Activated CD4-positive, alpha-beta T cell treated with anti-CD3 and anti-CD28 coated beads, Interleukin-2, amount 50 U/mL, for 48 hours (primary cell): ENCODE measurements around the gene ZNF468.
A peak's percentile ranks its signal among the peaks of the same experiment; 100 is the strongest.
"Not testable (repeated sequence)": the region's sequence is repeated elsewhere in the genome, so short reads cannot be mapped to it uniquely, and the experiment has no call there.

ENCODE experiments used
- DNase-seq, 2 experiments: peaks; one replicate each; pipeline ENCODE4 v3.0.0-alpha.2; 2020

ZNF468 gene

DNA sequence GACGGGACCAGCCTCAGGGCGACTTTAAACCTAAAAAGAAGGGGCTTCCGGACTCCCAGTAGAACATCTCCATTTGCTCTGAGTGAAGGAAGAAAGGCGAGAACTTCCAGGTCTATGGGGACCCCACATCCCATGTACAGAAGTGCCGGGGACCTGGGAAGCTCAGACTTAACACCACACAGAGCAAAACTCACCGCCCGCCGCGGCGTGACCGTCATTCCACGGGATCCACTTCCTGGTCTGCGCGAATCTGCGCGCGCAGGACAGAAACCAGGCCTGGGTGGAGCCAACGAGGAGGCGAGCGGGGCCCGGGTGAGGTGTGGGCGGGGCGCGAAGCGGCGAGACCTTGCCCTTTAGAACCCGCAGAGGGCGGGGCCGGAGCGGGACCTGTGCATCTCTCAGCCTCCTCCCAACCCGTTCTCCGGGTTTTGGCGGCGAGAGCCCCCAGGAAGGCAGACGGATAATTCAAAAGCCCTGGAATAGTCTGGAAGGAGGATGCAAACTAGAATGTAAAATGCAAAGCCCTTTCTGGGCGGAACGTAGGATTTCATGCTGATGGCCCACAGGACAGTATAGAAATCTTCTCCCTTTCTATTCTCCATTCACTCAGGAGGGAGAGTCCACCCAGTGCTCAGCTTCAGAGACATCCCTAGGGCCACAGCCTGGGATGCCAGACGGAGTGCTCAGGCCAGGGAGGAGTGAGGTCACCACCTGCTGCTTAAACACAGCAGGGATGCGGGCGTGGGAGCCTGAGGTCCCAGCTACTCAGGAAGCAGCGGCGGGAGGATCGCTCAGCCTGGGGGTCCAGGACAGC, at the start of gene ZNF468:
Gene ZNF468 (minus strand): TSS at position 242 of the 814 bp plus-strand sequence. CDS start 3,347 bp downstream, outside the sequence.
- peak; percentile 66 to 75 for DNase-seq

DNA sequence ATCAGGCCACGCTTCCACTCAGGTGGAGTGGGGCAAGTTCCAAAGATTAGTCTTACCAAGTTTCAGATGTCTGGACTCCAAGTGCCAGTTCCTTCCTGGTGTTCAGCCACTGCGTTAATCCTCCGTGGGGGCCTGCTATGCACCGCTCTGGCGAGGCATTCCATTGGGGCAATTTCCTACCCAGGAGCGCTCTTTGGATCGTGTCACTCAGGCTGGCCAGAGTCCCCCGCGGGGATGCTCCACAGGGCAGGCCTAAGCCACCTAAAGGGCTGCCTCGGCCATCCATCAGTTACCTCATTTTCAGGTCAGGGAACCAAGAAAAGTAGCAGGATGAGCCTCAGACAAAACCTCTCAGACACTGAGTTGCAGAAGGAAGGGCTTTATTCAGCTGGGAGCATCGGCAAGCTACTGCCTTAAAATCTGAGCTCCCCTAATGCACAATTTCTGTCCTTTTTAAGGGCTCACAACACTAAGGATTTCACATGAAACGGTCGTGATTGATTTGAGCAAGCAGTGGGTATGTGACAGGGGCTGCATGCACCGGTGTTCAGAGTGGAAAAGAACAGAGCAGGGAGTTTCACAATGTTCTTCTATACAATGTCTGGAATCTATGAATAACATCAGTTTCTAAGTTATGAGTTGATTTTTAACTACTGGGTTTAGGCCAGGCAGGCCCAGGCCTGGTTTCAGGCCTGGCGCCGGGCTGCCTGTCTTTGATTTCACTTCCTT, 46.8 kb upstream of the ZNF468 start:
- DNase-seq: not testable (repeated sequence)

DNA sequence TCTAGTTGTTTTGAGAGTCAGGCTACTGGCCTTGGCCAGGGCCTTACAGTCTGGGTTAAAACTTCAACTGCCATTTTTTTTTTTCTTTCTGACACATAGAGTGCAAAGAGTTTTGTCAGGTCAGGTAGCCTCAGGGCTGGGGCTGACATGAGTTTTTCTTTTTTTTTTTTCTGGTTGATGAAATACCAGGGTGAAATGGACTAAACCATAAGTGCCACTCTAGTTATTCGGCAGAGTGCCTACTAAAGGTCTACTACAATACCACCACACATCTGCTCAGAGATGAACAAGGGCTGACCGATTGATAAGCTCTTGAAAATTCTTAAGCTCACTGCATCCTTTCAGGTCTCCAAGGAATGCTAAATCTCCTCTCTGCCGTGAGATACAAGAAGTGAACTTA, 44.4 kb upstream of the ZNF468 start:
- no peak for DNase-seq

DNA sequence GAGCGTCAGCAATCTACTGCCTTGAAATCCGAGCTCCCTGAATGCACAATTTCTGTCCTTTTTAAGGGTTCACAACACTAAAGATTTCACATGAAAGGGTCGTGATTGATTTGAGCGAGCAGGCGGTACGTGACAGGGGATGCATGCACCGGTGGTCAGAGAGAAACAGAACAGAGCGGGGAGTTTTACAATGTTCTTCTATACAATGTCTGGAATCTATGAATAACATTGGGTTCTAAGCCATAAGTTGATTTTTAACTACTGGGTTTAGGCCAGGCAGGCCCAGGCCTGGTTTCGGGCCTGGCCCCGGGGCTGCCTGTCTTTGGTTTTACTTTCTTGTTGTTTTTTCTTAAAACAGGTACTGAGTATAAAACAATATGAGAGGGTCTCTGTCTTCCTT, 41.2 kb upstream of the ZNF468 start:
- DNase-seq: not testable (repeated sequence)

DNA sequence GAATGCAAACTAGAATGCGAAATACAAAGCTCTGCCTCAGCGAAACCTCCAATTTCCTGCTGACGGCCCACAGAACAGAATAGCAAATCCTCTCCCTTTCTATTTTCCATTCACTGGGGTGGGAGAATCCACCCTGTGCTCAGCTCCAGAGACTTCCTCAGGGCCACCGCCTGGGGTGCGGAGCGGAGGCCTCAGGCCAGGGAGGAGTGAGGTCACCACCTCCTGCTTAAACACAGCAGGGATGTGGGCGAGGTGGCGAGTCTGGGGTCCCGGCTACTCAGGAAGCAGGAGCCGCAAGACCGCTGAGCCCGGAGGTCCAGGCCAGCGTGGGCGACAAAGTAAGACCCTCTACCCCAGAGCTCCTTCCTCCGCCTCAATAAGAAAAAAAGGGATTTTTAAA, 40.7 kb upstream of the ZNF468 start:
- no peak for DNase-seq

DNA sequence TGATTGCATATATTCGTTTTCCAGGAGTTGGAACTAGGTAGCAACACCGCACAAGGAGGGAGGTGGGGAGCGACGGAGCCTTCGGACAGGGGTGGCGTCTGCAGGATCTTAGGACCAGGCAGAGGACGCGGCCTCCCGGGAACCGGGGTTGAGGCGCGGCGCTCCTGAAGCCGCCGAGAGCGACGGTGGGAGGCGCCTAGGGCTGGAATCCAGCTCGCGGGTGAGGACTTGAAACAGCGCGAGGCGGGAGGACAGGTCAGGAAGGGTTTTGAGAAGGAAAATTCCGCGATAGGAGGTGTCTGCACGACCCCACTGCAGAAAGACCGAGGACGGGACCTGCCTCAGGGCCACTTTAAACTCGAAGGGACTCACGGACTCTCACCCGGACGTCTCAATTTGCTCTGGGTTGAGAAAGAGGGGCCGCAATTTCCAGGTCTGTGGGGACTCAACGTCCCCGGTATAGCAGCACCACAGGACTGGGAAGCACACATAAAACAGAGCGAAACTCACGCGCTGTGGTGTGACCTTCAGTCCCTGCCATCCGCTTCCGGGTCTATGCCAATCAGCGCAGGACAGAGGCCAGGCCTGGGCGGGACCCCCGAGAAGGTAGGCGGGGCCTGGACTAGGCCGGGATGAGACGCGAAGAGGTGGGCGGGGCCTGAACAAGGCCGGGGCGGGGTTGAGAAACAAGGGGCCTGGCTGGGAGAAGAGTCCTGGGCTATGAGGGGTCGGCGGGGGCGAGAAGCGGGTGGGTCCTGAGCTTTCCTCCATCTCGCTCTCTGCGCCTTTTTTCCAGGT, 39.9 kb upstream of the ZNF468 start, which contains the start of gene ZNF320:
Gene ZNF320 (minus strand): TSS at position 498 of the 798 bp plus-strand sequence. CDS start 7,380 bp downstream, outside the sequence.
- DNase-seq: peak; percentile 90 to 91

DNA sequence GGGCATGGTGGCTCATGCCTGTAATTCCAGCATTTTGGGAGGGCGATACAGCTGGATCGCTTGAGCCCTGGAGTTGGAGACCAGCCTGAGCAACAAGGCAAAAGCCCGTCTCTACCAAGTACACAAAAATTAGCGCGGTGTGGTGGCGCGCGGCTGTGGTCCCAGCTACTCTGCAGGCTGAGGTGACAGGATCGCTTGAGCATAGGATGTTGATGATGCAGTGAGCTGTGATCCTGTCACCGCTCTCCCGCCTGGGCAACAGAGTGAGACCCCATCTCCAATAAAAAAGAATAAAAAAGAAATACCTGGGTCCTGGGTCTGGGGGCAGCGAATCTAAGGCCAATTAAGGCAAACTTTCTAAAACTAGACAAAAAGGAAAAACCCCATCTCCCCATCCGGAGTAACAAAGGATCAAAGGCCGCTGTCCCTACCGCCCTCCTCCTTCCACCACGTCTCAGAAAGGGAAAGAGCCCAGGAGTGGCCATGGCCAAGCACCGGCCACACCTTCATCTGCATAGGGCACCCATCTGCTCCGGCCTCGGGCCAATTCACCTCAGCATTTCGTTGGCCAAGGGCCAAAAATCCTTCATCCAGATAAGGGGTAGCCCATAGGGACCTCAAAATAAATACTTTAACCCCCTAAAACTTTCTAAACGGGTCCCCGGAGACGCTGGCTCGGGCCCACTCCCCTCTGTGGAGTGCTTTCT, 39.2 kb upstream of the ZNF468 start:
- peak in 1 of 2 experiments; percentile 7 for DNase-seq

DNA sequence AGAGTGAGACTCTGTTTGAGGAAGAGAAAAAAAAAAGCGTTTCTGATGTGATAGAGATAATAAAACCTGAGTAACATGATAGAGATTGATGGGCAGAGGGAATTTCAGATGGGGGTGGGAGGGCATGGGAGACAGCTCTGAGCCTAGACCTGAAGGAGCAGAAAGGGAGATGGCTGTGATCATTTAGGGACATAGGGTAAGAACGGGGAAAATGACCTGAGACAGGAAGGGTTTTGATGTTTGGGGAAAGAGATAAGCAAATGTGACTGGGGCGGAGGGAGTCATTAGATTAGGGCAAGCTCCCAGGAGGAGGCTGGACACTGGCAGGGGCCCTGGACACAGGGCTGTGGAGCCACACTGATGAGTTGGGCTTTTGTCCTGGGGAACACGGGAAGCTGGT, 33.9 kb upstream of the ZNF468 start:
- DNase-seq: no peak

DNA sequence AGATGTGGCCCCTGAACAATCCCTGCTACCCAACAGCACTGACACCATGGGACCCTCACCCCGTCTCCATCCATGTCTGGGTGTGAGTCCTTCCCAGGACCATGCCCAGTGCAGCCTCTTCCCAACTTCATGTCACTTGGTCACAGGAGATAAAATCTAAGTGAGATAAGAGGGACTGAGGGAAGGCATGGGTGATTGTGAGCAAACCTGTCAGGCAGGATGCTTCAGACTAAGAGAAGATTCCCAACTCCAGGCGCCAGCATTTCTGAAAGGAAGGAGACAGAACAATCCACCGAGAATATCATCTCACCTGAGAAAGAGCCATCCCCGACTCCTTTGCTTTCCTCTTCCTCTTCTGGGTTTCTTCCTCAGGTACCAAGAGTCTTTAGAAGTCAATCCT, 32.5 kb upstream of the ZNF468 start:
- DNase-seq: no peak

DNA sequence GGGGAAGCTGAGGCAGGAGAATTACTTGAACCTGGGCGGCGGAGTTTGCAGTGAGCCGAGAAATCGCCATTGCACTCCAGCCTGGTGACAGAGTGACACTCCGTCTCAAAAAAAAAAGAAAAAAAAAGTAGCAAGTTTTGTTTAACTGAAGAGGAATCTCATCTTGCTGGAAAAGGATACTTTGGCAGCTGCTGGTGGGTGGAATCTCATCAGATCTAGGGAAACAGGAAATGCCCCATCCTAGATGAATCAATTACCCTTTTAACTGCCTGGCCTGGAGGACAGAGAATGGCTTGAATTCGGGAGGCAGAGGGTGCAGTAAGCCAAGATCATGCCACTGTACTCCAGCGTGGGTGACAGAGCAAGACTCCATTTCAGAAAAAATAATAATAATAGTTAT, 31.7 kb upstream of the ZNF468 start:
- DNase-seq: no peak

DNA sequence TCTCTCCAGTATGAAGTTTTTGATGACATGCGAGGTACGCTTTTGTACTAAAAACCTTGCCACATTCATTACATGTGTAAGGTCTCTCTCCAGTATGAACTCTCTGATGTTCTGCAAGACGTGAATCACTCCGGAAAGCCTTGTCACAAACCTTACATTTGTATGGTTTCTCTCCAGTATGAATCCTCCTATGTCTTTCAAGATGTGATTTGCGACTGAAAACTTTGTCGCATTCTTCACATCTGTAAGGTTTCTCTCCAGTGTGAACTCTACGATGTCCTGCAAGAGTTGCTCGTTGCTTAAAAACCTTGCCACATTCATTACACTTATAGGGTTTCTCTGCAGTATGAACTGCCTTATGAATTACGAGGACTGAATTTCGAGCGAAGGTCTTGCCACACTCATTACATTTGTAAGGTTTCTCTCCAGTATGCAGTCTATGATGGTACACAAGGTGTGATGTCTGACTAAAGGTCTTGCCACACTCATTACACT, 23.5 kb upstream of the ZNF468 start:
- no peak for DNase-seq

DNA sequence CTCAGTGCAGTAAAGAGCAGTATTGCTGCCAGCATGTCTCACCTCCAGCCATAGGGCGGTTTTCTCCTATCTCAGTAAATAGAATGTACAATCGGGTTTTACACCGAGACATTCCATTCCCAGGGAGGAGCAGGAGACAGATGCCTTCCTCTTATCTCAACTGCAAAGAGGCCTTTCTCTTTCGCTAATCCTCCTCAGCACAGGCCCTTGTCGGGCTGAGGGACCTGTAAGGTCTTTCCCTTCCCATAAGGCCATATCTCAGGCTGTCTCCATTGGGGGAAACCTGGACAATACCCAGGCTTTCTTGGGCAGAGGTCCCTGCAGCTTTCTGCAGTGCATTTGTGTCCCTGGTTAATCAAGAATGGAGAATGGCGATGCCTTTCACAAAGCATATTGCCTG, 15.6 kb upstream of the ZNF468 start:
- DNase-seq: not testable (repeated sequence)

DNA sequence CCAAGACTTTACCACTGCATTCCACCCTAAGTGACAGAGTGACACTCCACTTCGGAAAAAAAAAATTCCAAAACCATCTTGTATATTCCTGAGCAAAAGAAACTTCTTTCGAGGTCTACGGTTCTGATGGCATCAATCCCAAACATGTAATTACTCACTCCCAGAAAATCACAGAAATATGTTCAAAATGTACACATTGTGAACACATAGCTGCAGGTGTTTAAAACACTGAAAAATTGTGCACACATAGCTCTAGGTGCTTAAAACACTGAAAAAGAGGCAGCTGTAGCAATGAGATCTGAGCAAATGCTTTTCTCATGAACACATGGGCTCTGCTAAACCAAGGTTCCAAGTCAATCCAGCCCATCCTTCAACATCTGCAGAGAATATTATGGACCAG, 14.0 kb upstream of the ZNF468 start:
- DNase-seq: no peak

DNA sequence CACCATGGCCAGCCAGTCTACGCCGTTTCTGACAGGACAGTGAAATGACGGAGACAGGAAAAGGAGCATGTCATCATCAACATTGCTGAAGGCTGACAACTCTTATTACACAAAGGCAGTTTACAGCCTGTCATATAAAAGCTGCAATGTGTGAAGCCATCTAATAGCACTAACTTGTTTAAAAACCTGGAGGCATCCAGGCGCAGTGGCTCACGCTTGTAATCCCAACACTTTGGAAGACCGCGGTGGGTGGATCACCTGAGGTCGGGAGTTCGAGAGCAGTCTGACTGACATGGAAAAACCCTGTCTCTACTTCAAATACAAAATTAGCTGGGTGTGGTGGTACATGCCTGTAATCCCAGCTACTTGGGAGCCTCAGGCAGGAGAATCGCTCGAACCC, 10.6 kb upstream of the ZNF468 start:
- not testable (repeated sequence) for DNase-seq

DNA sequence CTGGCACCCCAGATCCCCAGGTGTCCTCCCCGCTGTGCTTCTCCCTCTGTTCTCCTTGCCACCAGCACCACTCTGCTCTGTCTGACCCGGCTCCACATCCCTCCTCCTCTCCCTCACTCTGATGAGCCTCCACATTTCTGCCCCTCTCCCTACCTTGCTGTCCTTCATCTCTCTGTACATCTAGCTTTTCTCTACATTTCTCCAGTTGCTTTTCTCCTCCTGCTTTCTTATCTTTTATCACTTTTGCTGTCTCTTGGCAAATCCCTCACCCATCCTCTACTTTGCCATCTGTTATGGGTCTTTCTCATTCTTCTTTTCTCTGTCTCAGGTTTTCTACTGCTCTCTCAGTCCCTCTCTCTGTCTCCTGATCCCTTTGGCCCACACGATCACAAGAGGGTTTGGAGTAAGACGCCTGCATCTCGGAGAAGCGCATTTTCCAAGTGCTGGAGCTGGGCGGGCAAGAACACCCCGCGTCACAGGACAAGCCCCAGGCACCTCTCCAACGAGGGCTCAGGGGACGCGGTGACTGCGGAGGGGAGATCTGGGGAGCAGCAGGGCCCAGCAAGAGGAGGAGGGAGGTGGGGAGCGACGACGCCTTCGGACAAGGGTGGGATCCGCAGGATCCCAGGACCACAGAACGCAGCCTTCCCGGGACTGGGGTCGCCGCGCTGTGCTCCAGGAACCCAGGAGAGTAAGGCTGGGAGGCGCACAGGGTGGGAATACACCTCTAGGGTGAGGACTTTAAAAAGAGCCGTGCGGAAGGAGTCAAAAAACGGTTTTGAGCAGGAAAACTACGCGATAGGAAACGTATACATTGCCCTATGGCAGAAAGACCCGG, 660 bp downstream of the ZNF468 start:
- peak; percentile 13 to 18 for DNase-seq

DNA sequence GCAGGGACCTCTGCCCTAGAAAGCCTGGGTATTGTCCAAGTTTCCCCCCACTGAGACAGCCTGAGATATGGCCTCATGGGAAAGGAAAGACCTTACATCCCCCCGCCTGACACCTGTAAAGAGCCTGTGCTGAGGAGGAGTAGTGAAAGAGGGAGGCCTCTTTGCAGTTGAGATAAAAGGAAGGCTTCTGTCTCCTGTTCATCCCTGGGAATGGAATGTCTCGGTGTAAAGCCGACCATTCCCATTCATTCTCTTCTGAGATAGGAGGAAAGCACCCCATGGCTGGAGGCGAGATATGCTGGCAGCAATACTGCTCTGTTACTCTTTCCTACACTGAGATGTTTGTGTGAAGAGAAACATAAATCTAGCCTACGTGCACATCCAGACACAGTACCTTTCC, 10.1 kb downstream of the ZNF468 start:
- DNase-seq: not testable (repeated sequence)

DNA sequence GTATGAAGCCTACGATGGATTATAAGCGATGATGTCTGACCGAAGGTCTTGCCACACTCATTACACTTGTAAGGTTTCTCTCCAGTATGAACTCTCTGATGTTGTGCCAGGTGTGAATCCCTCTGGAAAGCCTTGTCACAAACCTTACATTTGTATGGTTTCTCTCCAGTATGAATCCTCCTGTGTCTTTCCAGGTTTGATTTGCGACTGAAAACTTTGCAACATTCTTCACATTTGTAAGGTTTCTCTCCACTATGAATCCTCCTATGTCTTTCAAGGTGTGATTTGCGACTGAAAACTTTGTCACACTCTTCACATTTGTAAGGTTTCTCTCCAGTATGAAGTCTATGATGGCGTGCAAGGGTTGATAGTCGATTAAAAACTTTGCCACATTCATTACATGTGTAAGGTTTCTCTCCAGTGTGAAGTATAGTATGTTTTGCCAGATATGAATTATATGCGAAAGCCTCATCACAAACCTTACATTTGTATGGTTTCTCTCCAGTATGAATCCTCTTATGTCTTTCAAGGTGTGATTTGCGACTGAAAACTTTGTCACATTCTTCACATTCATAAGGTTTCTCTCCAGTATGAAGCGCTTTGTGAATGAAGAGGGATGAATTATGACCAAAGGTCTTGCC, 16.5 kb downstream of the ZNF468 start:
- DNase-seq: not testable (repeated sequence)

DNA sequence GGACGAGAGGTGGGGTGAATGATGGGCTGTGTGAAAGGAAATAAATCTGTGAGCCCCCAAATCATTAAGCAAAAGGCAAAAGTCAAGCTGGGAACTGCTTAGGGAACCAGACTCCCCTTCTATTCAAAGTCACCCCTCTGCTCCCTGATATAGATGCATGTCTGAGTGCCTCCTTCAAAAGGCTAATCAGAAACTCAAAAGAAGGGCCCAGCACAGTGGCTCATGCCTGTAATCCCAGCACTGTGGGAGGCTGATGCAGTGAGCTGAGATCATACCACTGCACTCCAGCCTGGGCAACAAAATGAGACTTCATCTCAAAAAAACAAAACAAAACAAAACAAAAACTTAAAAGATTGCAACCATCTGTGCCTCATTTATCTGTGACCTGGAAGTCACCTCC, 23.1 kb downstream of the ZNF468 start:
- not testable (repeated sequence) for DNase-seq

DNA sequence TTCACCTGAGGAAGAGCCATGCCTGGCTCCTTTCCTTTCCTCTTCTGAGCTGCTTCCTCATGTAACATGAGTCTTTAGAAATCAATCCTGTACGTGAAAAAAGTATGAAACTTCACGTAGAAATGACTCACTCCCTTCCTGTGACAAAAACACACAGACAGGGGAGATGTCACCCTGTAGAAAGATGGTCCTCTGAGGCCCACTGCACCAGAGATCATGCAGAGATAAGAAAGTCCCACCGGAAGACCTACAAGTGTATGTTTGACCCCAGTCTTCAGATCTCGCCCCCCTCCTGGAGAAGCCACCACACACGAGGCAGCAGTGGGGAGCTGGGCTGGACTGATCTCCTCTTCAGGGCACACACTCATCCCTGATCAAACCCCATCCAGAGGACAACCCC, 23.9 kb downstream of the ZNF468 start:
- not testable (repeated sequence) for DNase-seq

DNA sequence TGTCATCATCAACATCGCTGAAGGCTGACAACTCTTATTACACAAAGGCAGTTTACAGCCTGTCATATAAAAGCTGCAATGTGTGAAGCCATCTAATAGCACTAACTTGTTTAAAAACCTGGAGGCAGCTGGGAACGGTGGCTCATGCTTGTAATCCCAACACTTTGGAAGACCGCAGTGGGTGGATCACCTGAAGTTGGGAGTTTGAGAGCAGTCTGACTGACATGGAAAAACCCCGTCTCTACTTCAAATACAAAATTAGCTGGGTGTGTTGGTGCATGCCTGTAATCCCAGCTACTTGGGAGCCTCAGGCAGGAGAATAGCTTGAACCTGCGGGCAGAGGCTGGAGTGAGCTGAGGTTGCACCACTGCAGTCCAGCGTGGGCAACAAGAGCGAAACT, 27.6 kb downstream of the ZNF468 start:
- not testable (repeated sequence) for DNase-seq

DNA sequence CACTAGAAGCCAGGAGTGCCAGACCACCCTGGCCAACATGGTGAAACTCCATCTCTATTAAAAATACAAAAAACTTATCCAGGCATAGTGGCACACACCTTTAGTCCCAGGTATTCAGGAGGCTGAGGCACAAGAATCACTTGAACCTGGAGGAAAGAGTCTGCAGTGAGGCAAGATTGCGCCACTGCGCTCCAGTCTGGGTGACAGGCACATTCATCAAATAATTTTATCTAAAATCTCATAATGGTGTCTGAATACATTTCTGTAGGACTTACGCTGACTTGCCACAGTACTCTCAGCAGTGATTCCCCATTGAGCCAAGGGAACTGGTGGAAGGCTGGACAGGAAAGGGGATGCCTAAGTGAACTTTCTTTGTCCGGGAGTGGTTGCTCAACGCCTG, 31.7 kb downstream of the ZNF468 start:
- DNase-seq: no peak
